GM12872 (cell line): ENCODE measurements around the gene PKD1.

Experiments used
- TF ChIP-seq, protein P1 (sequence below): IDR thresholded peaks from 3 replicates; pipeline ENCODE4 v1.5.1; 2011; ENCODE audit warnings: low read depth, mild to moderate bottlenecking, low read length, moderate library complexity; ENCODE audit not compliant: insufficient read depth

Gene PKD1

DNA sequence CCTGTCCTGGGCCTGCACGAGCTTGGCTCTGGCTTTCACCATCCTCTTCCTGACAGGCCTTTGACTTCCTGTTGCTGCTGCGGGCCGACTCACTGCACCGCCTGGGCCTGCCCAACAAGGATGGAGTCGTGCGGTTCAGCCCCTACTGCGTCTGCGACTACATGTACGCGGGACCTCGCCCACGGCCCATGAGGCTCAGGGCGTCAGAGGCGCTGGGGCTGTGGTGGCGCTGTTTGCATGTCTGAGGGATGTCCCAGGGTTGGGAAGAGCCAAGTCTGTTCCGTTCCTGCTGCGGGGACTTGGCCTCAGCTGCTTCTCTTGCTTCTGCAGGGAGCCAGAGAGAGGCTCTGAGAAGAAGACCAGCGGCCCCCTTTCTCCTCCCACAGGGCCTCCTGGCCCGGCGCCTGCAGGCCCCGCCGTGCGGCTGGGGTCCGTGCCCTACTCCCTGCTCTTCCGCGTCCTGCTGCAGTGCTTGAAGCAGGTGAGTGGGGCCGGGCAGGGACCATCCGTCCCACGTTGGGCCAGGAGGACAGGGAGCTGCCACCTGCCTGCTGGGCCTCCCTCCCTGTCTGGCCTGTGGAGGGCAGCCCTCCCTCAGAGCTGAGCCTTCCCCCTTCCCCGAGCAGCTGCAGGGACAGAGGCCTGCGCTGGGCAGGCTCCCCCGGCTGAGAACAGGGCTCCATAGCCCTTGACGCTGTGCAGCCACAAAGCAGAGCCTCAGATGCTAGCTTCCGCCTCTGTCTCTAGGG is 64.1 kb downstream of the PKD1 start:
- TF ChIP-seq, protein P1, sequence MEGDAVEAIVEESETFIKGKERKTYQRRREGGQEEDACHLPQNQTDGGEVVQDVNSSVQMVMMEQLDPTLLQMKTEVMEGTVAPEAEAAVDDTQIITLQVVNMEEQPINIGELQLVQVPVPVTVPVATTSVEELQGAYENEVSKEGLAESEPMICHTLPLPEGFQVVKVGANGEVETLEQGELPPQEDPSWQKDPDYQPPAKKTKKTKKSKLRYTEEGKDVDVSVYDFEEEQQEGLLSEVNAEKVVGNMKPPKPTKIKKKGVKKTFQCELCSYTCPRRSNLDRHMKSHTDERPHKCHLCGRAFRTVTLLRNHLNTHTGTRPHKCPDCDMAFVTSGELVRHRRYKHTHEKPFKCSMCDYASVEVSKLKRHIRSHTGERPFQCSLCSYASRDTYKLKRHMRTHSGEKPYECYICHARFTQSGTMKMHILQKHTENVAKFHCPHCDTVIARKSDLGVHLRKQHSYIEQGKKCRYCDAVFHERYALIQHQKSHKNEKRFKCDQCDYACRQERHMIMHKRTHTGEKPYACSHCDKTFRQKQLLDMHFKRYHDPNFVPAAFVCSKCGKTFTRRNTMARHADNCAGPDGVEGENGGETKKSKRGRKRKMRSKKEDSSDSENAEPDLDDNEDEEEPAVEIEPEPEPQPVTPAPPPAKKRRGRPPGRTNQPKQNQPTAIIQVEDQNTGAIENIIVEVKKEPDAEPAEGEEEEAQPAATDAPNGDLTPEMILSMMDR: no peak

- TF ChIP-seq, protein P1: no peak
Measured at GRCh38 chr16:2070576-2071453, 64.9 kb downstream of the PKD1 start.

DNA sequence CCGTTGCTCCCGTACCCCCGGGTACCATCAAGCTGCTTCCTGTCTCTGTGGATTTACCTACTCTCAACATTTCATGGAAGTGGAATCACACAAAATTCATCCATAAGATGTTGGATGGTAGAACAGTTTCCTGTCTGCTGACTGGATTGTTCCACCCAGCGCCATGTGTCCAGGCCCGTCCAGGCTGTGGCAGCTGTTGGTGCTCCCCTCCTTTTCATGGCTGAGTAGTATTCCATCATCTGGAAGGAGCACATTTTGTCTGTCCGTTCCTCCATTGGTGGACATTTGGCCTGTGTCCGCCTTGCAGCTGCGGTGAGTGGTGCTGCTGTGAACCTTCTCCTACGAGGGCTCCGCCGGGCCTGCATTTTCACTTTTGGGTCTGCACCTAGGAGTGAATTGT is 69.6 kb downstream of the PKD1 start:
- TF ChIP-seq, protein P1: no peak

DNA sequence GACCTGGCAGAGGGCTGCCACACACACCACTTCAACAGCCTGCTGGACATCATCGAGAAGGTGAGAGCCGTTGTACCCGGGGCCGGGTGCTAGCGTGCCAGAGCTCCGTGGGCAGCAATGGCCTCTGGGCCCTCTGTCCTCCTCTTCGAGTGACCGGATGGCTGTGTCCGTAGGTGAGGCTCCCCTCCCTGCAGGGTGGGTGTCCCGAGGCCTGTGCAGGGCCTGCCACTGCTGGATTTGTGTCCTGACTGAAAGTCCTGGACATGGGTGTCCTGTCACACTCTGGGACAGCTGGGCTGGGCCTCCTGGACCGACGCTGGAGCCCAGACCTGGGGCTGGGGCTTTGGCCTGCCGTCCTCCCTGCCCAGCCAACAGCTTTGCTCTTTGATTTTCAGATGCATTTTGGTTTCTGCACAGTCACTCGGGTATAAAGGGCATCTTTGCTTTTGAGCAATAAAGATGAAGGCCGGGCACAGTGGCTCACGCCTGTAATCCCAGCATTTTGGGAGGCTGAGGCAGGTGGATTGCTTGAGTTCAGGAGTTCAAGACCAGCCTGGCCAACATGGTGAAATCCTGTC is 71.2 kb downstream of the PKD1 start:
- TF ChIP-seq, protein P1: no peak

GRCh38 chr16:2063861-2064260 is 71.8 kb downstream of the PKD1 start:
- TF ChIP-seq, protein P1: no peak

- TF ChIP-seq, protein P1: no peak
Measured at GRCh38 chr16:2062801-2063200, 72.9 kb downstream of the PKD1 start.

DNA sequence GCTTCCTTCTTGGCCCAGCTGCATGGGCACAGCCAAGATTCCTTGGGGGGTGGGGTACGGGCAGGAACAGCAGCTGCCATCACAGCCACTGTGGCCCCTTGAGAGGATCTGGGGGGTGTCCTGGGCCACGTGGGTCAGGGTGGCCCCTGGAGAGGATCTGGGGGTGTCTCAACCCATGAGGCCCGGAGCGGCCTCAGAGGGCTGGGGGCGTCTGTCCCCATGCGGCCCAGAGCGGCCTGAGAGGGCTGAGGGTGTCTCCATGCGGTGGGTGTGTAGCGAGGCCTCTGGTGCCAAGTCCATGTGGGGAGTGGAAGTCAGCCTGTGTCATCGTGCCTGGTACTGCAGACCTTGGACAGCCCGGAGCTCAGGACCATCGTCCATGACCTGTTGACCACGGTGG is 74.2 kb downstream of the PKD1 start:
- TF ChIP-seq, protein P1: no peak
